HCEC 1CT (cell line): Measurements from ENCODE around the gene ST7L.
A peak's percentile ranks its signal among the peaks of the same experiment; 100 is the strongest.

Source experiments
- DNase-seq: peaks from one replicate; pipeline ENCODE4 v3.0.0-alpha.2; 2017

ST7L gene

DNA sequence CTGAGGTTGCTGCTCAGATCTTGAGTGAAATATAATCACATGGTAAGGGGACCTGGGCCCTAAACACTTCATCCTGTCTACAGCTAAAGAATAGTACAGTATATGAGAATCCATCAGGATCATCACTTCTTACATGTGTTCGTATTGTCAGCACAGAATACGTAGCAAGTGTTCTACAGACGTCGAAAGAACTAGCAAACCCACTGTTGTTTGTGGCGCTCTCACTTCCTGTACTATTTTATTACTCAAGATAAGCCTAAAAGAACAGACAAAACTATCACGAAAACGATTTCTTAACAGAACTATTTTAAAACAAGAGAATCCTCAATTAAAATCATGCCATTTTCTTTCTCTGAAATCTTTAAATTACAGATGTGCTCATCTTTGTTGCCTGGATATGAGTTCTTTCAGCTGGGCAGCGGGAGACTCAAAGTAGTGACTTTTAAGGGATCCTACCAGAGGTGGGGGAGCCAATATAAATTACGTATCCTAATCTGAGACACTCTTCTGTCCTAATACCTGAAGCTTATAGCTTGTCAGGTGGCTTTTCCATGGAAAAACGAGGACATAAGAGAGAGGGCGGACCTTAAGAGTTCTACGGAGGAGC, 724 bp downstream of the ST7L start:
- peak; percentile 25 for DNase-seq

DNA sequence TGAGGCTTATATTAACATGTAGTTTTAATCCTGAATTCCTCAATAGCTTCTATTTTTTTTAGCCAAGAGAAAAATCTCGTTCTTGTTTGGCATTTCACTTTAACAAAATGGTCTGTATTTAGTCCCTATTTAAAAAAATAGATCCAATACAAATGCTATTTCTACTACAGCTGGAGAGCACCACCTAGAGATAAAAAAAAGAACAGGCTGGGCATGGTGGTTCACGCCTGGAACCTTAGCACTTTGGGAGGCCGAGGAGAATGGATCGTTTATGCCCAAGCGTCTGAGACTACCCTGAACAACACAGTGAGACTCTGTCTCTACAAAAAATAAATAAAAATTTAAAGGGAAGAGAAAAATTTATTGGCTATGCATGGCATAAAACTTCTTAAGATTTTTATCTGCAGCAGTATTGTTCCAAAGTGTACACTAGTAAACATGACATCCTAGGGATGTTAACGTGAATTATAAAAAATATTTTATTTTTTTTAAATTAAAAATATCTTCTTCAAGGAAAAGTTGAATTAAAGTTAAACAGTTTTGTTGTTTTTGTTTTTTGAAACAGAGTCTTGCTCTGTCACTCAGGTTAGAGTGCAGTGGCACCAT, 4.4 kb downstream of the ST7L start:
- peak; percentile 62 for DNase-seq

DNA sequence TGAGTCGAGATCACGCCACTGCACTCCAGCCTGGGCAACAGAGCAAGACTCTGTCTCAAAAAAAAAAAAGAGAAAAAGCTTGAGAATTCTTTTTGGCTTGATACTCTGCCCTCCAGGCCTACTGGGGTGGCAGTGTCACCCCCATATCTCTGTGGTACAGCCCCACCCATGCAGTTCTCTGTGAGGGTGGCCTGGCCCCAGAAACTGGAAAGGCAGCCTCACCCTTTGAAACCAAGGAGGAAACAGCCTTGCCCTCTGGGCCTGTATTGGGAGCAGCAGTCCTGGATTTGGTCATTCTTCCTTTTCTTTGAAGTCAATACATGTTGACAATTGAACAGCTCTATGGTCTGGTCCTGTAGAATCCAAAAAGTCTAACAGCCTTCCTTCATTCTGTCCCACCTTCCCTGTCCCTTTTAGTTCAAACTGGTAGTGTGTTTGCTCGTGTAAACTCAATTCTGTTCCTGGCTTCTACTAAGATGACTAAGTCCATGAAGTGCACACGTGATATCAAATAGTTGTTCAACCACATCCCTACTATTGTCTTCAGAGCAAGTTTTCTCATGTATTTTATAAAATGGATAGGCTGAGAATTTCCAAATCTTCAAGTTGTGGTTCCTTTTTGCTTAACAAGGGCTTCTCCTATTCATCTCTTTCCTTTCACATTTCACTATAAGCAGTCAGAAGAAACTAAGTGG, 13.2 kb downstream of the ST7L start:
- DNase-seq = no peak

DNA sequence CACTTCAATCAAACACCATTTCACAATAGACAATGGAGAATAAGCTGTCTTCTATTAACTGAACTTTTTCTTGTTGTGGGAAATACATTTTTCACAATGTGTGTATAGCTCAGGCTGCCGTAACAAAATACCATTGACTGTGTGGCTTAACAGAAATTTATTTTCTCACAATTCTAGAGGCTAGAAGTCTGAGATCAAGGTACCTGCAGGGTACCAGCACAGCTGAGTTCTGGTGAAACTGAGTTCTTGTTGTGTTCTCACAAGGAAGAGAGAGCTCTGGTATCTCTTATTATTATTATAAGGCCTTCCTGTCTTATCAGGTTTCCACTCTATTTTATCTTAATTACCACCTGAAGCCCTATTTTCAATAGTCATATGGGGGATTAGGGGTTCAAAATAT, 15.4 kb downstream of the ST7L start:
- DNase-seq = no peak

DNA sequence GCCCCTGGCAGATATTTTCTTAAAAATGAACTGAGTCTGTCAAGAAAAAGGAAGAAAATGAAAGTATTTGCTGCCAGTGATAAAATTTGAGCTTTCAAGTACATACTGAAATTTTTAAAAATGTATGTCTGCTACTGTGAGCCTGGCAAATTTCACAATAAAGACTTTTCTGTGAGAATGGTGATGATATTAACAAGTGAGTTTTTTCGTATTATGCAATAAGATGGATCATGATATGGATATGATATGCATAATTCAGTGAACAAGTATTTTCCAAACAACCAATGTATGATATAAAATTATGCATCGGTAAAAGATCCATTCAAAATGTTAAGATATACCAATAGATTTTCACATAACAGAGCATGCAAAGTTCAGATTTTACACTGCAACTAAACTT, 15.9 kb downstream of the ST7L start:
- no peak for DNase-seq

DNA sequence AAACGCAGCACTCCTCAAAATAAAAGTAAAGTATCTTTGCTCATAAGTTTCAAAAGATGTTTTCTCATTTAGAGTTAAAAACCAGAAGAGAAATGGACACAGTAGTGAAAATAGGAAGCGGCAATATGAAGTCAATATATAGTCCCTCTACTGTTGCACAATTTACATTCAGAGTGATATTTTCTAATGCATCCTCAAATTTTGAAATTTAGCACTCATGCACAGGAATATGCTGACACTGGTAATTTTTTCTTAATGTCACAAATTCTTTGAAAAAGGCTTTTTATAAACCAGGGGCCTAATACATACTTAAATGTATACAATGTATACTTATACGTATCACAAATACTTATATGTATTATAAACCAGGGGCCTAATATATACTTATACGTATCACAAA, 19.5 kb downstream of the ST7L start:
- DNase-seq = no peak

DNA sequence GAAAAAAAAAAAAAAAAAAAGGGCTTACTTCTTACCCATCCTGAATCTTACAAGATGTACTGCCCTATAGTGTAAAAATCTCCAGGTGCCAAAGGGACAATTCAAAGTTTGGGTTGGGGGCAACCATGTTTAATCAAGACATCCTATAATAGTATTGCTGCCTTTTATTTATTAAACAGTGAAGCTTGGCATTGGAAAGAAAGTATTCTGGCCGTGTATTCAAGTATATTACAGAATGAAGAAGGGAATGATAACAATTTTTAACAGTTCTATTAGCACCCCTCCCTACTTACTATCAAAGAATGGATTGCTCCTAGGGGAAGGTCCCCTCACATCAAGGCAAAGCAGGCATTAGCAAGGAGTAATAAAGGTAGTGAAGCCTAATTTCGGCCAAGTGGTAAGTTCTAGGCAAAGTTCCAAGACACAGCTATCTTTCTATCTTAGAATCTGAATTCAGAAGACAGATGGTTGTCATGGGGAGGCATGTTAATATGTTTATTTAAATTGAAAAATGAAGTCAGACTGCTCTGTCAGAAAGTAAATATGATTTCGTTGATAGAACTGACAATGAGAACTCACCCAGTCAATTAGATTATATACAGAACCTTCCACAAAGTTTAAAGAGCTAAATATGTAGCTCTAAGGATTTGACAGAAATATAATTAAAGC, 24.6 kb downstream of the ST7L start:
- no peak for DNase-seq

DNA sequence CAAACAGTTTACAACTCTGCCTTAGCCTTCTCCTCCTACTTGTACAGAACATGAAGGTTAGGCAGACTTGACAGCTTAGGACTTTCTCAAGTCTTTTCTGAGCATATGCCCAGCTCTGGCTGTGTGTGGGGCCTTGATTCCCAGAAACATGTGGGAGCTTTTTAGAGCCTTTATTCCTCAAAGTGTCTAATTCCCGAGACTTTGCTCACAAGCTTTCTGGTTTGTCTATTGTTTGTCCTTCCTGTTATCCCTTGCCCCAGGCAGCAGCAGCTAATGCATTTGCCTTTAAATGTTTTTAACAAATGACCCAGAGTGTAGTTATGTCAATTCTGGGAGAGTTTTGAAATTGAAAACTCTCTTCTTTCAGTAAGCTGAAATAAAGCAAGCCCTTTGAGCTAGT, 29.2 kb downstream of the ST7L start:
- DNase-seq = no peak

DNA sequence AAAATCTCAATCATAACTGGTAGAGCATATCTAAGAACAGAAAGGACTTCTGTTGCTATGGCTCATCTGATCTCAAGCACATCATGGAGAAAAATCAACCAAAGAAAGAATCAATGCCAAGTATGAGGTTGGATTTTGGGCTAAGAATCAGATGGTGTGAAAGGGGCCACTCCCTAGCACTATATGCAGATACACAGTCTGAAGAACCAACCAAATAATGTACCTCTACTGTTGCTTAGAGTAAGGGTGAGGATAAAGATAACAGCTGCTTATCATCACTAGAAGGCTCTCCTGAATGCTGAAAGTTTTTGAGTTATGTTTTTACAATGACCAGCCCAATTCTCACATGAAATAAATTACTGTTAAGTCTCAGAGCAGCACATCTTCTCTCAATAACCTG, 35.6 kb downstream of the ST7L start:
- no peak for DNase-seq

DNA sequence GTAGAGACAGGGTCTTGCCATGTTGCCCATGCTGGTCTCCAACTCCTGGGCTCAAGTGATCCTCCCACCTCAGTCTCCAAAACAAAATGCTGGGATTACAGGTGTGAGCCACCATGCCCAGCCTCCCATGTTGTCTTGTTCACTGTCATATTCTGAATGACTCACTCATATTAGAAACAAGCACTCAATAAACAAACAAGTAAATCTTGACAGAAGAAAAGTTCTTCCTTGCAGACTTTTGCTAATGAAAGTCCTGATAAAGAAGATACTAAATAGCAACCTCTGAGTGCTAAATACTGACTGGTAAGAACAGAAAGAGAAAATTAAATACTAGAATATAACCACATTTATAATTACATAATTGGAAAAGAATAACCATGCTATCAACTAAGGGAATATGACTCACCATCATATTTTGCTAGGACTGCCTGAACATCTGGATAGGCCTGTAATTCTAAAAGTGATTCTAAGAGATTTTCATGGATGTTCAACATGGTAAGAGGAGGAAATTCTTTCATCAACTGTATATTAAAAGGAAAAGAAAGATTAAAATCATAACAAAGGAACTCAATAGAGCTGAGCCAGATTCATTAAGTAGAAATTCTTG, 37.3 kb downstream of the ST7L start:
- DNase-seq = peak; percentile 54

DNA sequence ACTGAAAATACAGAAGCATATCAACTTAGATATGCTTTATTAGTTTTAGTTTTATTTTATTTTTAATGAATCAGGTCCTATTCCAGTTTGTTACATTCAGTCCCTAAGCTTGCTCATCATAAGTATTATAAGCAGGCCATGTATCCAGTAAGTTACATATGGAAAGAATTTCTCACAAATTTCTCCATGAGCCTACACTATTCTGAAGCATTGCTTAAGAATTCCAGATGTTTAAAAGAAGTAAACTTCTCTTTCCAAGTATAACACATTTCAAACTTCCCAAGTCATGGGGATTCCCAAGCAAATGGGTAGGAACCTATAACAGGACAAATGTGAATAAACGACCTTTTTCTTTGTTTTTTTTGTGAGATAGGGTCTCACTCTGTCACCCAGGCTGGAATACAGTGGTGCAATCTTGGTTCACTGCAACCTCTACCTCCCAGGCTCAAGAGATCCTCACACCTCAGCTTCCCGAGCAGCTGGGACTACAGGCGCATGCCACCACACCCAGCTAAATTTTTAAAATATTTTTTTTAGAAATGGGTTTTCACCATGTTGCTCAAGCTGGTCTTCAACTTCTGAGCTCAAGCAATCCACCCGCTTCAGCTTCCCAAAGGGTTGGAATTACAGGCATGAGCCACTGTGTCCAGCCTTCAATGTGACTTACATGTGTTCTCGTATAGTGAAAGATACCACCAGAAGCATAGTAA, 39.0 kb downstream of the ST7L start:
- no peak for DNase-seq

DNA sequence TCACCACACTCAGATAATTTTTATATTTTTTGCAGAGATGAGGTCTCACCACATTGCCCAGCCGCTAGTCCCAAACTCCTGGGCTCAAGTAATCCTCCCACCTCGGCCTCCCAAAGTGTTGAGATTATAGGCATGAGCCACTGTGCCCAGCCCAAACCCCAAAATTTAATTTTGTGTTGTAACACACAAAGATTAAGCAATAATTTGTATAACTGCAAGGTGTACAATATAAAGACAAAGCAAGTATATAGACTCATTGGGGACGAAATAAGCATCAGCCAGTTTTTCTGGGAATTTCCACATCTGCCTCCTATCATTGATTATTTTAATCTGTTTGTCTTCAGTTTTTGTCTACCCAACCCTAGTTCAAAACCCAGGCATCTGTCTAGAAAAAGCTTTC, 42.7 kb downstream of the ST7L start:
- DNase-seq = no peak

DNA sequence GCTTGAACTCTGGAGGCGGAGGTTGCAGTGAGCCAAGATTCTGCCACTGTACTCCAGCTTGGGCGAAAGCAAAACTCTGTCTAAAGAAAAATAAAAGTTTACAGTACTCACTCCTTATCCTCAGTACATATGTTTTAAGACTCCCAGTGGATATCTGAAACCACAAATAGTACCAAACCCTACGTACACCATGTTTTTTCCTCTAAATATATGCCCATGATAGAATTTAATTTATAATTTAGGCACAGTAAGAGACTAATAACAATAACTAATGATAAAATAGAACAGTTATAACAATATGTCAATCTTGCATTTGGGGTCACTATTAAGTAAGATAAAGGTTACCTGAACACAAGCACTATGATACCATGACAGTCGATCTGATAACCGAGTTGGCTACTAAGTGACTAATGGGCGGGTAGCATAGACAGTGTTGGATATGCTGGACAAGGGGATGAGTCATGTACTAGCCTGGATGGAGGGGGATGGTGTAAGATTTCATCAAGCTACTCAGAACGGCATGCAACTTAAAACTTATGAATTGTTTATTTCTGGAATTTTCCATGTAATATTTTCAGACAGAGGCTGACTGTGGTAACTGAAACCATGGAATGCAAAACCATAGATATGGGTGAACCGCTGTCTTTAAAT, 43.7 kb downstream of the ST7L start:
- peak; percentile 96 for DNase-seq

DNA sequence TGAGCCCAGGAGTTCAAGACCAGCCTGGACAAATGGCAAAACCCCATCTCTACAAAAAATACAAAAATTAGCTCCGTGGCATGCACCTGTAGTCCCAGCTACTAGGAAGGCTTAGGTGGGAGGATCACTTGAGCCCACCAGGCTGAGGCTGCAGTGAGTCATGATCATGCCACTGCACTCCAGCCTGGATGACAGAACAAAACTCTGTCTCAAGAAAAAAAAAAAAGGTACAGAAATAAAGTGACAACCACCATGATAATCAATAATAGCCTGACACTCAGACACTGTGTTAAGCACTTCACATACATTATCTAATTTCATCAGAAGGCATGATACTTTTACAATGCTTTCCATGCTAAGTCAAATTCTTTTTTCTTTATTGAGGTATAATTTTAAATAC, 53.1 kb downstream of the ST7L start:
- no peak for DNase-seq

DNA sequence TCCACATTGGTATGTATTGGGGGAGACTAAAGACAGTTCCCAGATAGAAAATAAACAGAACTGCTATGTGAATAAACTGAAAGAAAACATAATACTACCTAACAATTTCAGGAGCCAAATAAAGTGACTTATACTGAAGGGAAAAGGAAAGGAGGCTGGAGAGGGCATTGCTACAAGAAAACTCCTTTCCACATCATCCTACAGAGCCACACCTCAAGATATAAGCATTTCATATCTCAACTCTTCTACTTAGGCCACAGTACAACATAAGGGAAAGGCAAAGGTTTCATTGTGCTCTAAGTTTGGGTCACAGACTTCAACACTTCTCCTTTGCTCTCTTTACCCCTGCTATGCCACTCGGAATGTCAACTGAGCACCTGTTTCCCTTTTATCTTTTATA, 54.9 kb downstream of the ST7L start:
- DNase-seq = no peak

DNA sequence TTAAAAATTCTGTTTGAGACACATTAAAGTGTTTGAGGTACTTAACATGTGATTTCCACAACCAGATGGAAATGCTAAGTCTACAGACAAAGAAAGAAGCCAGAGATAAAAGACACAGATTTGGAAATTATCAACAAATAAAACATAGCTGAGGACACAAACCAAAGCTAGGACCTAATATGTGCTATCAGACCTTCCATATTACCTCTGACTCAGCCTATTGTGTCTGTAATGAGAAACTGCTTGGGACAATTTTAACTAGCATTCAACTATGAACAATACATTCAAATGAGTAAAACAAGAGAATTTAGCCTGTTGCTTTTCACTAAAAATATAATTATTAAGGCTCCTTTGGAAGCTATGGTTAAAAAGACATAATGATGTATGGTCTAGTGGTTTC, 55.6 kb downstream of the ST7L start:
- no peak for DNase-seq

DNA sequence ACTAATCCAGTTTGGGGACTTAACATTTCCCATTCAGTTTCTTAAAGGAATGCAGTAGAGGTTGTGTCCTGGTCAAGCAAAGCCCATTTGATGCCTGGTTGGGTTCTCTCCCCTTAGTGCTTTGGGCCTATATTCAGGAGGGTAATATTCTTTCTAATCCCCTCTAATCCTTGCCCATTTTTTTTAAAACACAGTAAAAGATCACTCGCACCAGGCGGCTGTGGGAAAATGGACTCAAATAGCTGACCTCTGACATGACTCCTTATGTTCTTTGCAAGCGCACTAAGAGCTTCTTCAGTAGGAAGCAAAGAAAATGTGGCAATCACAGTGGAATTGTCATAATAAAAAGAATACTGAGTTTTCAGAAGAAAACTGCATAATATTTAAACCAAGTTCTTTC, 60.3 kb downstream of the ST7L start:
- DNase-seq = no peak

DNA sequence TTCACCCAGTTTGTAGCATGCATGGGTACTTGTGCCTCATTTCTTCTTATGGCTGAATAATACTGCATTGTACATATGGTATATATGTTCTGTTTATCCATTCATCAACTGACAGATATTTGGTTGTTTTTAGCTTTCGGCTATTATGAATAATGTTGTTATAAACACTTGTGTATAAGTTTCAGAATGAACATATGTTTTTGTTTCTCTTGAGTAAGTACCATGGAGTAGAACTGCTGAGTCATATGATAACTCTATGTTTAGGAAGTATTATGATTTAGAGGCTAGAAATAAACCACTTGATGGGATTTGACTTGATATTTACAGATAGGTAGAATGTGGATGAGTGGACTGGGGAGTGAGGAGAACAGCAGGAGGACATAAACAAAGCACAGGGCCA, 61.6 kb downstream of the ST7L start:
- DNase-seq = peak; percentile 71

DNA sequence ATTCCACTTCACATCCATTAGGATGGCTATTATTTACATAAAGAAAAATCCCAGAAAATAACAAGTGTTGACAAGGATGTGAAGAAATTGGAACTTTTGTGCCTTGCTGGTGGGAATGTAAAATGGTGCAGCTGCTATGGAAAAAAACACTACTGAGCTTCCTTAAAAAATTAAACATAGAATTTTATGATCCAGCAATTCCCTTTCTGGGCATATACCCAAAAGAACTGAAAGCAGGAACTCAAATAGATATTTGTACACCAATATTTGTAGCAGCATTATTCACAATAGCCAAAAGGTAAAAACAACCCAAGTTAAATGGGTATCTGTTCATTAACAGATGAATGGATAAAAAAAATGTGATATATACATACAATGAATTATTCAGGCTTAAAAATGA, 64.5 kb downstream of the ST7L start:
- no peak for DNase-seq

DNA sequence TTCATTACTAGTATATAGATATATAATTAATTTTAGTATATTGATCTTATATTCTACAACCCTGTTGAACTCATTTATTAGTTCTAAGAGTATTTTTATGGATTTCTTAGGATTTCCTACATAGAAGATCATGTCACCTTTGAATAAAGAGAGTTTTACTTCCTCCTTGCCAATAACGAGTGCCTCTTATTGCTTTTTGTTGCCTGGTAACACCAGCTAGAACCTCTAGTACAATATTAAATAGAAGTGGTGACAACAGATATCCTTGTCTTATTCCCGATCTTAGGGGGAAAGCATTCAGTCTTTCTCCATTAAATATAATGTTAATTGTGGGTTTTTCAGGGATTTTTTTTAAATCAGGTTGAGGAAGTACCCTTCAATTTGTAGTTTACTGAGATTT, 69.4 kb downstream of the ST7L start:
- DNase-seq = no peak

DNA sequence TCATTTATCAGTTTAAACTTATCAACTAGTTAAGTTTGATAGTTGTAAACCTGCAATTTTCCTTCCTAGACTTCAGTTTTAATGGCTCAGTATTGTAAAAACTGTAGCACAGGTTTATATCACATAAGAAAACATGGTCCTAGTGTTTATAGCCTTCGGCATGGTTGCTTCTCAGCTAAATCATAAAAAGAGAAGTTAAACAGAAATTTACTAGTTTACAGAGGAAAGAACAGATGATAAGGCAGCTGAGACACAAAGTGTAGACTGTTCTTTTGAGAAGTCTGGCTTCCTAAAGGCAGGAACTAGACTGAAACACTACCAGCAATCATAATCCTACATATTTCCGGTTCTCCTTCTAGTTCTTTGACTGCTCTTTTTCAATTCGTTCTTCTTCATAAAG, 70.4 kb downstream of the ST7L start:
- DNase-seq = no peak

DNA sequence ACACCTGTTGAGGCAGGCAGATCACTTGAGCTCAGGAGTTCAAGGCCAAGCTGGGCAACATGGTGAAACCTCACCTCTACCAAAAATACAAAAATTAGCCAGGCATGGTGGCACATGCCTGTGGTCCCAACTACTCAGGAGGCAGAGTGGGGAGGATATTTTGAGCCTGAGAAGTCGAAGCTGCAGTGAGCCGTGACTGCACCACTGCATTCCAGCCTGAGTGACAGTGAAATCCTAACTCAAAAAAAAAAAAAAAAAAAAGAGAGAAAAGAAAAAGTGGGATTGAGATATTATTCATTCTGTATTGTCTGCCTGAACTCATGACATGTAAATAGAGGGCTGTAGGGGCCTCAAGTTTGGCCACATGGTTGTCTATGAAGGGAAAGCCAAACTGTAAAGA, 72.9 kb downstream of the ST7L start:
- DNase-seq = no peak

DNA sequence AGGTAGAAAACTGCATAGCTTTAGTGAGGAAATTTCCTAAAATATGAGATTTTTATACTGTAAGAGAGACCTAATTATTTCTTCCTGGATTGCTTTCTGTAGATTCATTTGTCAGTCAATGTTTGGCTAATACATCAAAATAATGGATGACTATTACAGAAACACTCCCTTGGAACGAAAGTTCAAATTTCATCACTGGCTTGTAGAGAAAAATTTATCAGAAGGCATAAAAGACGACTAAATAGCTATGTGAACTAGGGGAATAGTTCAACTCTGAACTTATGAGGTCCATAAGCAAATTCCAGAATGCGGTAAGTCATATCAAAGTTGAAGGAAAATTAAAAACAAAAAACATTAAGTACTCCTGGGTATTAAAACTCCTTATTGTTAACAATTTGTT, 74.2 kb downstream of the ST7L start:
- DNase-seq = peak; percentile 89
